A549 (cell line): ENCODE results near the gene TSSC4.

ENCODE experiments used
- BCL3 ChIP-seq: fragments of >200 bp; sonication (Bioruptor Twin); formaldehyde crosslinking; IDR thresholded peaks from 3 replicates; pipeline ENCODE4 v1.6.1; 2016
- CHD2 ChIP-seq: fragments of 150-350 bp; IDR thresholded peaks from 2 replicates; pipeline ENCODE4 v1.6.1; 2014; ENCODE audit warnings: low read length; ENCODE audit not compliant: partially characterized antibody
- CTCF ChIP-seq: fragments of >200 bp; sonication (Bioruptor Twin); formaldehyde crosslinking; IDR thresholded peaks from 3 replicates; pipeline ENCODE4 v1.5.1; 2016
- EHMT2 ChIP-seq: fragments of 200-600 bp; sonication (generic); IDR thresholded peaks from 2 replicates; pipeline ENCODE4 v1.6.1; 2016; ENCODE audit warnings: antibody characterized with exemption, low read depth, mild to moderate bottlenecking, moderate library complexity
- MAX ChIP-seq: IDR thresholded peaks from 2 replicates; pipeline ENCODE4 v1.6.1; 2012
- MYC ChIP-seq: IDR thresholded peaks from 2 replicates; pipeline ENCODE4 v1.6.1; 2012; ENCODE audit warnings: mild to moderate bottlenecking, inconsistent platforms, low read length, improper control_type of control experiment, borderline replicate concordance
- POLR2A ChIP-seq: IDR thresholded peaks from 2 replicates; pipeline ENCODE4 v1.6.1; 2012; ENCODE audit warnings: mild to moderate bottlenecking, low read length
- REST ChIP-seq: fragments of 200-600 bp; sonication (generic); IDR thresholded peaks from 2 replicates; pipeline ENCODE4 v1.6.1; 2016; ENCODE audit warnings: antibody characterized with exemption, mild to moderate bottlenecking, moderate library complexity
- TP53 ChIP-seq: fragments of 250-450 bp; sonication (Bioruptor Pico); IDR thresholded peaks from 2 replicates; pipeline ENCODE4 v1.5.0; 2021; ENCODE audit warnings: mild to moderate bottlenecking, moderate library complexity

- TF ChIP-seq MAX (no peak), POLR2A (no peak), CTCF (no peak), TP53 (CRISPR knock-in tag) (no peak), EHMT2 (no peak), REST (no peak), CHD2 (no peak), BCL3 (no peak), MYC (no peak)
Observed at GRCh38 chr11:2396471-2396870, 4.1 kb upstream of the TSSC4 start.
